ENCODE results near the gene DNMT3A. TPM values are rescaled to one million over a fixed set of nuclear protein-coding genes. Genes with fewer than 3 reads are reported as not detected.

DNMT3A gene
- total RNA-seq, 1 donor = 11.7 TPM

GRCh38 chr2:25373269-25373981 lies 31.7 kb upstream of the DNMT3A start:
- no peak overlapping the region for H3K4me3 ChIP-seq (ENCODE audit: low read depth, low read length)
- DNase-seq (ENCODE audit: low read depth) = no peak
- TF ChIP-seq CTCF (IDR thresholded peaks at IDR 0.05; ENCODE audit: insufficient read depth, low read depth, low read length) = no peak

GRCh38 chr2:25372405-25373268 lies 30.9 kb upstream of the DNMT3A start:
- no peak for TF ChIP-seq CTCF (IDR thresholded peaks at IDR 0.05; ENCODE audit: insufficient read depth, low read depth, low read length)
- DNase-seq (ENCODE audit: low read depth) = no peak
- H3K4me3 ChIP-seq (ENCODE audit: low read depth, low read length) = no peak overlapping the region

- no peak for DNase-seq (ENCODE audit: low read depth)
- H3K4me3 ChIP-seq (ENCODE audit: low read depth, low read length) = no peak overlapping the region
- no peak for TF ChIP-seq CTCF (IDR thresholded peaks at IDR 0.05; ENCODE audit: insufficient read depth, low read depth, low read length)
These were observed 29.8 kb upstream of the DNMT3A start for GRCh38 chr2:25371253-25372241.

GRCh38 chr2:25369876-25370275 lies 28.2 kb upstream of the DNMT3A start:
- H3K4me3 ChIP-seq (ENCODE audit: low read depth, low read length) = no peak overlapping the region
- no peak for DNase-seq (ENCODE audit: low read depth)
- TF ChIP-seq CTCF (IDR thresholded peaks at IDR 0.05; ENCODE audit: insufficient read depth, low read depth, low read length) = no peak

- no peak overlapping the region for H3K4me3 ChIP-seq (ENCODE audit: low read depth, low read length)
- no peak for DNase-seq (ENCODE audit: low read depth)
- no peak for TF ChIP-seq CTCF (IDR thresholded peaks at IDR 0.05; ENCODE audit: insufficient read depth, low read depth, low read length)
These were observed 27.7 kb upstream of the DNMT3A start for GRCh38 chr2:25369439-25369838.

GRCh38 chr2:25368660-25369059 lies 26.9 kb upstream of the DNMT3A start:
- TF ChIP-seq CTCF (IDR thresholded peaks at IDR 0.05; ENCODE audit: insufficient read depth, low read depth, low read length) = no peak
- DNase-seq (ENCODE audit: low read depth) = peak; percentile 18
- H3K4me3 ChIP-seq (ENCODE audit: low read depth, low read length) = no peak overlapping the region

Measured in fibroblast of villous mesenchyme (primary cell).